Subcutaneous abdominal adipose tissue (tissue), 5 donors: ENCODE measurements around the gene SSBP2.

Source experiments
- H3K27ac ChIP-seq: one replicate; pipeline ENCODE4 v1.7.0; 2013; ENCODE audit warnings: low read depth, mild to moderate bottlenecking, inconsistent platforms, low read length, moderate library complexity
- H3K27me3 ChIP-seq, 5 donors: one replicate each; pipeline ENCODE4 v1.7.0; 2013; ENCODE audit warnings: low read length in 5 of 5, inconsistent platforms in 1 of 5; ENCODE audit not compliant: control insufficient read depth in 5 of 5, insufficient read depth in 4 of 5
- H3K36me3 ChIP-seq, 5 donors: one replicate each; pipeline ENCODE4 v1.7.0; 2013; ENCODE audit warnings: low read length in 5 of 5; ENCODE audit not compliant: control insufficient read depth in 5 of 5, insufficient read depth in 5 of 5
- H3K4me1 ChIP-seq, 5 donors: one replicate each; pipeline ENCODE4 v1.7.0; 2013; ENCODE audit warnings: low read length in 5 of 5, mild to moderate bottlenecking in 3 of 5, moderate library complexity in 1 of 5; ENCODE audit not compliant: control insufficient read depth in 5 of 5, insufficient read depth in 5 of 5
- H3K4me3 ChIP-seq, 5 donors: one replicate each; pipeline ENCODE4 v1.7.0; 2013; ENCODE audit warnings: low read length in 5 of 5, low read depth in 1 of 5
- H3K9ac ChIP-seq, 5 donors: one replicate each; pipeline ENCODE4 v1.7.0; 2013; ENCODE audit warnings: low read length in 5 of 5, mild to moderate bottlenecking in 4 of 5, moderate library complexity in 3 of 5
- H3K9me3 ChIP-seq, 5 donors: one replicate each; pipeline ENCODE4 v1.7.0; 2013; ENCODE audit warnings: low read length in 5 of 5; ENCODE audit not compliant: control insufficient read depth in 5 of 5
- donor health status: healthy.
- donor health status: healthy.
- donor health status: healthy.
- donor health status: healthy.
- donor health status: healthy.

SSBP2 gene

DNA sequence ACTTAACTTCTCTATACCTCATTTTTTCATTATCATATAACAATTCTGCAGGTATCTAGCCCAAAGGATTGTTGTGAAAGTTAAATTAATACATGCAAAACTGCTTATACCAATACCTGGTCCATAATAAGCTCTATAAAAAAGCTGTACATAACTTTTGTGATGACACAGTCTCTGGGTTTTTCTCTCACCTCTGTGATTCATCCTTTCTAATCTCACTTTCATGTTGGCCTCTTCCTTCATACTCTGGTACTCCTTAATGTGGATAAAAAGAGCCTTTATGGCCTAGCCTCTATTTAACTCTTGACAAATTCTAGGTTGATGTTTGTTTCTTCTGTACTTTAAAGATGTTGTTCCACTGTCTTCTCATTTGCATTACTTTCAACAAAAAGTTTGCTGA is 194.1 kb downstream of the SSBP2 start:
- no peaks in the 10 kb centered on the region for H3K9me3 ChIP-seq
- no peaks in the 10 kb centered on the region for H3K27me3 ChIP-seq
- peaks cover 0 to 10% (median 0%) of the 10 kb centered on the region in 5 donors for H3K4me1 ChIP-seq
- no peak overlapping the region for H3K4me3 ChIP-seq
- H3K36me3 ChIP-seq, result peaks cover 0 to 4% (median 0%) of the 10 kb centered on the region in 5 donors
- no peak overlapping the region for H3K27ac ChIP-seq
- H3K9ac ChIP-seq, result no peak overlapping the region

DNA sequence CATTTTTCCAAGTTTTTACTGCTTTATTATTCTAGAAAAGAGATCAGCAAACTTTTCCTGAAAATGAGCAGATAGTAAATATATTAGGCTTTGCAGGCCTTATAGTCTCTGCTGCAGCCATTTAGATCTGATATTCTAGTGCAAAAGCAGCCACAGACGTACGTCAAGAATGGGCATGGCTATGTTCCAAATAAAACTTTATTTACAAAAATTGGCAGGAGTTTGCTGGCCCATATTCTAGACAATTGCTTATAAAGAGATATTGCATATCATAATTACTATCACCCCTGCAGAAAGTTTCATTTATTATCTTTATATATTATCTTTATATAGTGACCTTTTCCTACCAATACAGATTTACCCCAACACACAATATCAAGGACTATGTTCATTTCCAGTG is 195.0 kb downstream of the SSBP2 start:
- Histone ChIP-seq H3K9ac (no peak overlapping the region), H3K4me3 (no peak overlapping the region), H3K4me1 (peaks cover 0 to 10% (median 0%) of the 10 kb centered on the region in 5 donors), H3K36me3 (peaks cover 0 to 4% (median 0%) of the 10 kb centered on the region in 5 donors), H3K27ac (no peak overlapping the region), H3K27me3 (no peaks in the 10 kb centered on the region), H3K9me3 (no peaks in the 10 kb centered on the region)

GRCh38 chr5:81554647-81555046 is 196.2 kb downstream of the SSBP2 start:
- Histone ChIP-seq H3K9me3 (no peaks in the 10 kb centered on the region), H3K4me3 (no peak overlapping the region), H3K9ac (no peak overlapping the region), H3K27ac (no peak overlapping the region), H3K4me1 (peaks cover 0 to 10% (median 0%) of the 10 kb centered on the region in 5 donors), H3K27me3 (no peaks in the 10 kb centered on the region), H3K36me3 (peaks cover 0 to 8% (median 0%) of the 10 kb centered on the region in 5 donors)

GRCh38 chr5:81553567-81554212 is 197.2 kb downstream of the SSBP2 start:
- peaks cover 0 to 11% (median 0%) of the 10 kb centered on the region in 5 donors for H3K36me3 ChIP-seq
- no peak overlapping the region for H3K9ac ChIP-seq
- no peak overlapping the region for H3K4me3 ChIP-seq
- no peaks in the 10 kb centered on the region for H3K27me3 ChIP-seq
- H3K9me3 ChIP-seq, result no peaks in the 10 kb centered on the region
- peaks cover 0 to 10% (median 0%) of the 10 kb centered on the region in 5 donors for H3K4me1 ChIP-seq
- H3K27ac ChIP-seq, result no peak overlapping the region

- Histone ChIP-seq H3K9ac (no peak overlapping the region), H3K4me3 (no peak overlapping the region), H3K4me1 (peaks cover 0 to 10% (median 0%) of the 10 kb centered on the region in 5 donors)
Measured at GRCh38 chr5:81552852-81553566, 197.9 kb downstream of the SSBP2 start.

GRCh38 chr5:81549123-81549522 is 201.8 kb downstream of the SSBP2 start:
- peaks cover 0 to 10% (median 0%) of the 10 kb centered on the region in 5 donors for H3K4me1 ChIP-seq
- H3K27ac ChIP-seq, result no peak overlapping the region

More at GRCh38 chr5:81552852-81553566, 197.9 kb downstream of the SSBP2 start:
- H3K27me3 ChIP-seq, result no peaks in the 10 kb centered on the region
- H3K36me3 ChIP-seq, result peaks cover 0 to 13% (median 0%) of the 10 kb centered on the region in 5 donors
- no peaks in the 10 kb centered on the region for H3K9me3 ChIP-seq
- H3K27ac ChIP-seq, result no peak overlapping the region

GRCh38 chr5:81547001-81547400 is 203.9 kb downstream of the SSBP2 start:
- Histone ChIP-seq H3K9me3 (no peaks in the 10 kb centered on the region), H3K36me3 (peaks cover 0 to 11% (median 0%) of the 10 kb centered on the region in 5 donors), H3K27me3 (no peaks in the 10 kb centered on the region), H3K27ac (no peak overlapping the region), H3K4me3 (no peak overlapping the region), H3K9ac (no peak overlapping the region), H3K4me1 (no peaks in the 10 kb centered on the region)

More at GRCh38 chr5:81549123-81549522, 201.8 kb downstream of the SSBP2 start:
- H3K9me3 ChIP-seq, result no peaks in the 10 kb centered on the region
- H3K27me3 ChIP-seq, result no peaks in the 10 kb centered on the region
- H3K36me3 ChIP-seq, result peaks cover 0 to 11% (median 0%) of the 10 kb centered on the region in 5 donors
- no peak overlapping the region for H3K9ac ChIP-seq
- H3K4me3 ChIP-seq, result no peak overlapping the region

- peaks cover 0 to 11% (median 0%) of the 10 kb centered on the region in 5 donors for H3K36me3 ChIP-seq
- H3K9me3 ChIP-seq, result no peaks in the 10 kb centered on the region
- H3K9ac ChIP-seq, result no peak overlapping the region
- no peak overlapping the region for H3K27ac ChIP-seq
- no peaks in the 10 kb centered on the region for H3K27me3 ChIP-seq
- H3K4me3 ChIP-seq, result no peak overlapping the region
- H3K4me1 ChIP-seq, result no peaks in the 10 kb centered on the region
Measured at GRCh38 chr5:81545911-81546310, 205.0 kb downstream of the SSBP2 start.

- Histone ChIP-seq H3K9ac (no peak overlapping the region), H3K4me1 (no peaks in the 10 kb centered on the region), H3K36me3 (peaks cover 0 to 8% (median 0%) of the 10 kb centered on the region in 5 donors), H3K9me3 (no peaks in the 10 kb centered on the region), H3K4me3 (no peak overlapping the region), H3K27ac (no peak overlapping the region), H3K27me3 (no peaks in the 10 kb centered on the region)
Measured at GRCh38 chr5:81544351-81545018, 206.4 kb downstream of the SSBP2 start.

DNA sequence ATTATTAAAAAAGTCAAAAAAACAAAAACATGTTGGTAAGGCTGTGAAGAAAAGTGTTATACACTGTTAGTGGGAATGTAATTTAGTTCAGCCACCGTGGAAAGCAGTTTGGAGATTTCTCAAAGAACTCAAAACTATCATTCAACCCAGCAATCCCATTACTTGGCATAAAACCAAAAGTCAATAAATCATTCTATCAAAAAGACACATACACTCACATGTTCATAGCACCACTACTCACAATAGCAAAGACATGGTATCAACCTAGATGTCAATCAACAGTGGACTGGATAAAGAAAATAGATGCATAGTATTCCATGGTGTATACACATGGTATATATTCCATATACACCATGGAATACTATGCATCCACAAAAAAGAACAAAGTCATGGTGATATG is 208.7 kb downstream of the SSBP2 start:
- no peaks in the 10 kb centered on the region for H3K9me3 ChIP-seq
- no peak overlapping the region for H3K4me3 ChIP-seq
- no peak overlapping the region for H3K27ac ChIP-seq
- H3K4me1 ChIP-seq, result no peaks in the 10 kb centered on the region
- H3K27me3 ChIP-seq, result no peaks in the 10 kb centered on the region
- no peak overlapping the region for H3K9ac ChIP-seq
- no peaks in the 10 kb centered on the region for H3K36me3 ChIP-seq
